K562 (cell line): Measurements from ENCODE around the gene FRMD5. TPM values are rescaled to one million over a fixed set of nuclear protein-coding genes. Genes with fewer than 3 reads are reported as not detected.

Experiments used
- ATAC-seq: fragments of 200-7000 bp; cut with Tn5 transposase; 3 replicates; pipeline ENCODE4 v1.9.1; 2020; ENCODE audit warnings: moderate library complexity
- BruUV-seq: library from RNA; stranded (reverse); fragments of 400-500 nt; replicated peaks from 2 replicates; lab custom pipeline; 2021; lab: Mats Ljungman, UMichigan
- CTCF ChIA-PET: fragments of 300-600 bp; formaldehyde crosslinking; extraction: SDS; loops from one replicate; lab custom pipeline; 2021; ENCODE audit warnings: low intra/inter-chr PET ratio; lab: Yijun Ruan, JAX
- POLR2A ChIA-PET: fragments of 300-600, 350-650 bp; sonication (Branson Sonifier 250); formaldehyde crosslinking; extraction: SDS; loops from one replicate; lab custom pipeline; 2021; ENCODE audit warnings: antibody characterized with exemption, inconsistent platforms; lab: Yijun Ruan, JAX
- DNase-seq, 4 experiments: peaks; one replicate each; pipeline versions ENCODE4 v3.0.0 to v3.0.0-alpha.2; 2011 to 2018; ENCODE audit warnings: low spot score in 3 of 4, mixed read lengths in 3 of 4; ENCODE audit errors: extremely low read depth in 1 of 4
- FAIRE-seq: peaks from 2 replicates; lab custom pipeline; 2011; peaks lifted over from hg19 to GRCh38; lab: Jason Lieb, UNC
- H2AFZ ChIP-seq: 2 replicates; pipeline ENCODE4 v1.6.0; 2011; ENCODE audit warnings: low read depth, low read length, control low read depth, inconsistent platforms
- H3K27ac ChIP-seq: fragments of 200-600 bp; 3 replicates; pipeline ENCODE4 v1.8.0; 2011; ENCODE audit warnings: low read depth, mild to moderate bottlenecking, control low read depth, inconsistent platforms, low read length, moderate library complexity, mixed read lengths; ENCODE audit errors: extremely low read depth
- H3K27me3 ChIP-seq, 2 experiments: fragments of 300-600 bp in 1 of 2; 2 replicates in 1 of 2; 3 replicates in 1 of 2; pipeline versions ENCODE4 v1.6.0 to v1.8.0; 2011; ENCODE audit warnings: inconsistent platforms in 2 of 2, low read length in 2 of 2, mild to moderate bottlenecking in 1 of 2, mixed read lengths in 1 of 2, moderate library complexity in 1 of 2; ENCODE audit not compliant: control insufficient read depth in 2 of 2, insufficient read depth in 2 of 2
- H3K36me3 ChIP-seq: fragments of 300-600 bp; 3 replicates; pipeline ENCODE4 v1.8.0; 2011; ENCODE audit warnings: mild to moderate bottlenecking, low read length, inconsistent platforms; ENCODE audit not compliant: control insufficient read depth, insufficient read depth
- H3K4me1 ChIP-seq, 2 experiments: fragments of 200-600 bp in 1 of 2; replicated peaks in 1 of 2; 2 replicates in 1 of 2; 3 replicates in 1 of 2; pipeline versions ENCODE4 v1.5.1 to v1.8.0; 2011; ENCODE audit warnings: inconsistent platforms in 2 of 2, low read length in 2 of 2, mild to moderate bottlenecking in 1 of 2, mixed read lengths in 1 of 2, moderate library complexity in 1 of 2; ENCODE audit not compliant: control insufficient read depth in 2 of 2, insufficient read depth in 2 of 2
- H3K4me2 ChIP-seq: 2 replicates; pipeline ENCODE4 v1.6.1; 2011; ENCODE audit warnings: low read length, control low read depth, inconsistent platforms, mixed read lengths; ENCODE audit not compliant: insufficient read depth
- H3K4me3 ChIP-seq: fragments of 200-600 bp; sonication (generic), shearing (Covaris generic); 2 replicates; pipeline ENCODE4 v1.5.1; 2016; ENCODE audit warnings: control low read depth, inconsistent platforms
- H3K79me2 ChIP-seq: fragments of 200-600 bp; 3 replicates; pipeline ENCODE4 v1.8.0; 2011; ENCODE audit warnings: low read length, inconsistent platforms; ENCODE audit not compliant: control insufficient read depth, insufficient read depth
- H3K9ac ChIP-seq, 2 experiments: 2 replicates each; pipeline versions ENCODE4 v1.6.0 to v1.6.1; 2011; ENCODE audit warnings: low read depth in 2 of 2, low read length in 2 of 2, control low read depth in 1 of 2, inconsistent platforms in 1 of 2, mild to moderate bottlenecking in 1 of 2, mixed read lengths in 1 of 2; ENCODE audit not compliant: insufficient read depth in 1 of 2
- H3K9me1 ChIP-seq: one replicate; pipeline ENCODE4 v1.6.0; 2011; ENCODE audit warnings: inconsistent platforms, mild to moderate bottlenecking, low read length, moderate library complexity; ENCODE audit not compliant: control insufficient read depth, insufficient read depth
- H3K9me3 ChIP-seq: replicated peaks from 2 replicates; pipeline ENCODE4 v1.5.1; 2011; ENCODE audit warnings: low read depth, low read length, inconsistent platforms; ENCODE audit not compliant: control insufficient read depth, insufficient read depth
- H4K20me1 ChIP-seq: replicated peaks from 2 replicates; pipeline ENCODE4 v1.6.1; 2011; ENCODE audit warnings: low read length, inconsistent platforms, mixed read lengths; ENCODE audit not compliant: control insufficient read depth, insufficient read depth
- HEY1 ChIP-seq: fragments of 250-450 bp; sonication (Bioruptor Pico); IDR thresholded peaks from 2 replicates; pipeline ENCODE4 v1.5.0; 2020; ENCODE audit warnings: mild to moderate bottlenecking, moderate library complexity, borderline replicate concordance
- JUN ChIP-seq, 2 experiments: sonication (generic) in 1 of 2; formaldehyde crosslinking in 1 of 2; IDR thresholded peaks; 2 replicates each; pipeline versions ENCODE4 v1.6.1 to v1.8.0; 2012 to 2022; ENCODE audit warnings: borderline replicate concordance in 2 of 2, mild to moderate bottlenecking in 2 of 2, improper control_type of control experiment in 1 of 2, low read depth in 1 of 2, low read length in 1 of 2, missing genetic modification reagents in 1 of 2
- POLR3G ChIP-seq: IDR thresholded peaks from 2 replicates; pipeline ENCODE4 v1.6.1; 2011; ENCODE audit not compliant: insufficient read length, insufficient replicate concordance; ENCODE audit errors: extremely low read depth
- PRPF4 ChIP-seq: fragments of 200-400 bp; formaldehyde crosslinking; IDR thresholded peaks from one replicate; pipeline ENCODE4 v1.6.1; 2017; ENCODE audit warnings: low read length, low read depth, mild to moderate bottlenecking; ENCODE audit not compliant: insufficient read depth, poor library complexity, severe bottlenecking
- RAD21 ChIP-seq, 2 experiments: fragments of 250-450 bp in 1 of 2; fragments of 450-650 bp in 1 of 2; sonication (Bioruptor Pico) in 1 of 2; formaldehyde crosslinking in 1 of 2; IDR thresholded peaks in 1 of 2; conservative IDR thresholded peaks in 1 of 2; 2 replicates each; pipeline versions ENCODE4 v1.4.0 to v1.8.0; 2020 to 2022; ENCODE audit warnings: mild to moderate bottlenecking in 2 of 2, moderate library complexity in 1 of 2
- RFX7 ChIP-seq: fragments of 250-450 bp; sonication (Bioruptor Pico); IDR thresholded peaks from 2 replicates; pipeline ENCODE4 v1.5.1; 2021; ENCODE audit warnings: mild to moderate bottlenecking
- ZBTB17 ChIP-seq: fragments of 450-650 bp; formaldehyde crosslinking; IDR thresholded peaks from 2 replicates; pipeline ENCODE4 v1.4.0; 2020; ENCODE audit warnings: mild to moderate bottlenecking
- ZKSCAN1 ChIP-seq: fragments of 150-350 bp; IDR thresholded peaks from 2 replicates; pipeline ENCODE4 v1.6.1; 2016; ENCODE audit warnings: low read depth, low read length
- ZNF79 ChIP-seq: fragments of 250-450 bp; sonication (Bioruptor Pico); IDR thresholded peaks from 2 replicates; pipeline ENCODE4 v1.4.0; 2020; ENCODE audit warnings: low read depth, mild to moderate bottlenecking, moderate library complexity
- WGBS: fragments of 100-300 bp; shearing (Covaris generic); methylation state at CpG from one replicate; pipeline ENCODE4 v1.1.6; 2016; ENCODE audit warnings: low coverage, mixed read lengths; ENCODE audit not compliant: insufficient coverage; ENCODE audit errors: missing lambda C conversion rate; 5-methylcytosine and 5-hydroxymethylcytosine counted together
- in situ Hi-C: fragments of 300-500 bp; cut with MboI; formaldehyde crosslinking; loops from 4 replicates; pipeline ENCODE4 v1.15.0; 2018; ENCODE audit warnings: inconsistent platforms, mixed read lengths
- intact Hi-C: fragments of 100-400 bp; cut with micrococcal nuclease; formaldehyde crosslinking; loops from 2 replicates; pipeline ENCODE4 v1.14.2; 2022
- polyA plus RNA-seq, 8 experiments: library from polyadenylated mRNA; depleted of rRNA in 4 of 8; stranded (reverse) in 5 of 8; unstranded in 3 of 8; fragments of >200 nt; fragmentation: Nextera tagmentation in 2 of 8; fragmentation: Illumina TruSeq in 1 of 8; extraction: Ambion mirVana in 2 of 8; extraction: Trizol in 1 of 8; gene quantifications; 2 replicates each; pipeline versions ENCODE4 v1.2.1 to v1.2.3, GENCODE V29; 2011 to 2014; ENCODE audit warnings: inconsistent platforms in 1 of 8, missing spikeins in 1 of 8
- total RNA-seq, 7 experiments: library from RNA; depleted of rRNA in 6 of 7; stranded (reverse); fragments of >200 nt in 6 of 7; fragmentation: Illumina TruSeq in 2 of 7; extraction: Trizol in 2 of 7; gene quantifications; 2 replicates each; pipeline versions ENCODE4 v1.2.1 to v1.2.3, GENCODE V29; 2011 to 2021; ENCODE audit warnings: low replicate concordance in 1 of 7
- TF ChIP-seq, protein P1 (sequence below), 2 experiments: IDR thresholded peaks; 2 replicates each; pipeline ENCODE4 v1.6.1; 2012; ENCODE audit warnings: improper control_type of control experiment in 2 of 2, low read depth in 2 of 2, low read length in 2 of 2, borderline replicate concordance in 1 of 2
- TF ChIP-seq, protein P2 (sequence below): fragments of 150-350 bp; conservative IDR thresholded peaks from 2 replicates; pipeline ENCODE4 v1.6.1; 2014; ENCODE audit warnings: low read length
- TF ChIP-seq, protein P3 (sequence below), 3 experiments: IDR thresholded peaks in 2 of 3; conservative IDR thresholded peaks in 1 of 3; 2 replicates each; pipeline ENCODE4 v1.5.1; 2011 to 2012; ENCODE audit warnings: low read length in 3 of 3, mild to moderate bottlenecking in 3 of 3, control low read depth in 2 of 3, improper control_type of control experiment in 1 of 3, inconsistent platforms in 1 of 3, low read depth in 1 of 3, mixed read lengths in 1 of 3, moderate library complexity in 1 of 3; ENCODE audit not compliant: insufficient read depth in 2 of 3

FRMD5 gene
- total and polyA plus RNA-seq, 9 of the 15 experiments (the other 6 are each of a cell fraction or from before 2014, with no cell fraction given) = 0.13 to 0.38 TPM; not detected in 7

DNA sequence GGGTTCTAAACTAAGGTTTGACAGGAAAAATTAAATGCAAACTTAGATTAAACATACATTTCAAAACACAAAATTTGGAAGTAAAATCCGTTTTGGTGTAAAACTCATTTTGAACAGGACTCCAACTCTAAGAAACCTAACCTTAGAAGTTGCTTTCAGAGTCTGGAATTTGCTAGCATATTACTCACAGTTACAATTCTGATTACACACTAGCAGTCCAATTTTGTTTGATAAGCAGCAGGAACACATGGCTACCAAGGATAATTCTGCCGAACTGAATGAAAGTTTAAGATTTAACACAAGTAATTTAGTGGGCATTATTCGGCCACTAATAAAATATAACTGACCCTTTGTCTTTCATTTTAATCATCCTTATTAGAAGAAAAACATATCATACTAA, 49.6 kb downstream of the FRMD5 start:
- BruUV-seq = no TSS peak
- H3K9me1 ChIP-seq = no peaks in the 10 kb centered on the region
- H3K4me1 ChIP-seq = no peaks in the 10 kb centered on the region
- 3% methylated on average over 3 of the region's 3 CpGs for WGBS
- FAIRE-seq (no peak), ATAC-seq (no peak), DNase-seq (no peak)
- intact Hi-C loops (no loop called here), in situ Hi-C loops (no loop called here)
- ChIA-PET POLR2A (interaction anchor here (1.2 kb wide), 1 partner anchor 12 kb away, joined by 3 read pairs; no protein-coding TSS in a partner anchor), CTCF (no interaction called here)
- no peak overlapping the region for H3K9ac ChIP-seq
- H4K20me1 ChIP-seq = no peaks in the 10 kb centered on the region
- peaks cover 2 to 4% of the 10 kb centered on the region in 2 experiments; a peak in 2 of 5 replicates for H3K27me3 ChIP-seq
- no peaks in the 10 kb centered on the region for H3K36me3 ChIP-seq
- no peak overlapping the region for H3K4me3 ChIP-seq
- no peaks in the 10 kb centered on the region for H3K9me3 ChIP-seq
- H3K27ac ChIP-seq = no peak overlapping the region
- H3K79me2 ChIP-seq = no peaks in the 10 kb centered on the region
- H2AFZ ChIP-seq = no peak overlapping the region
- H3K4me2 ChIP-seq = no peak overlapping the region
- TF ChIP-seq, protein P1, sequence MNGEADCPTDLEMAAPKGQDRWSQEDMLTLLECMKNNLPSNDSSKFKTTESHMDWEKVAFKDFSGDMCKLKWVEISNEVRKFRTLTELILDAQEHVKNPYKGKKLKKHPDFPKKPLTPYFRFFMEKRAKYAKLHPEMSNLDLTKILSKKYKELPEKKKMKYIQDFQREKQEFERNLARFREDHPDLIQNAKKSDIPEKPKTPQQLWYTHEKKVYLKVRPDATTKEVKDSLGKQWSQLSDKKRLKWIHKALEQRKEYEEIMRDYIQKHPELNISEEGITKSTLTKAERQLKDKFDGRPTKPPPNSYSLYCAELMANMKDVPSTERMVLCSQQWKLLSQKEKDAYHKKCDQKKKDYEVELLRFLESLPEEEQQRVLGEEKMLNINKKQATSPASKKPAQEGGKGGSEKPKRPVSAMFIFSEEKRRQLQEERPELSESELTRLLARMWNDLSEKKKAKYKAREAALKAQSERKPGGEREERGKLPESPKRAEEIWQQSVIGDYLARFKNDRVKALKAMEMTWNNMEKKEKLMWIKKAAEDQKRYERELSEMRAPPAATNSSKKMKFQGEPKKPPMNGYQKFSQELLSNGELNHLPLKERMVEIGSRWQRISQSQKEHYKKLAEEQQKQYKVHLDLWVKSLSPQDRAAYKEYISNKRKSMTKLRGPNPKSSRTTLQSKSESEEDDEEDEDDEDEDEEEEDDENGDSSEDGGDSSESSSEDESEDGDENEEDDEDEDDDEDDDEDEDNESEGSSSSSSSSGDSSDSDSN (IDR thresholded peaks at IDR 0.05; ENCODE audit: borderline replicate concordance in 1 of 2, low read depth in 2 of 2, low read length in 2 of 2) = no peak
- TF ChIP-seq ZKSCAN1 = no peak
- TF ChIP-seq PRPF4 = no peak
- no peak for TF ChIP-seq ZBTB17 (CRISPR knock-in tag)
- no peak for TF ChIP-seq ZNF79
- no peak for TF ChIP-seq POLR3G
- TF ChIP-seq, protein P2, sequence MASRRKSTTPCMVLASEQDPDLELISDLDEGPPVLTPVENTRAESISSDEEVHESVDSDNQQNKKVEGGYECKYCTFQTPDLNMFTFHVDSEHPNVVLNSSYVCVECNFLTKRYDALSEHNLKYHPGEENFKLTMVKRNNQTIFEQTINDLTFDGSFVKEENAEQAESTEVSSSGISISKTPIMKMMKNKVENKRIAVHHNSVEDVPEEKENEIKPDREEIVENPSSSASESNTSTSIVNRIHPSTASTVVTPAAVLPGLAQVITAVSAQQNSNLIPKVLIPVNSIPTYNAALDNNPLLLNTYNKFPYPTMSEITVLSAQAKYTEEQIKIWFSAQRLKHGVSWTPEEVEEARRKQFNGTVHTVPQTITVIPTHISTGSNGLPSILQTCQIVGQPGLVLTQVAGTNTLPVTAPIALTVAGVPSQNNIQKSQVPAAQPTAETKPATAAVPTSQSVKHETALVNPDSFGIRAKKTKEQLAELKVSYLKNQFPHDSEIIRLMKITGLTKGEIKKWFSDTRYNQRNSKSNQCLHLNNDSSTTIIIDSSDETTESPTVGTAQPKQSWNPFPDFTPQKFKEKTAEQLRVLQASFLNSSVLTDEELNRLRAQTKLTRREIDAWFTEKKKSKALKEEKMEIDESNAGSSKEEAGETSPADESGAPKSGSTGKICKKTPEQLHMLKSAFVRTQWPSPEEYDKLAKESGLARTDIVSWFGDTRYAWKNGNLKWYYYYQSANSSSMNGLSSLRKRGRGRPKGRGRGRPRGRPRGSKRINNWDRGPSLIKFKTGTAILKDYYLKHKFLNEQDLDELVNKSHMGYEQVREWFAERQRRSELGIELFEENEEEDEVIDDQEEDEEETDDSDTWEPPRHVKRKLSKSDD = no peak
- TF ChIP-seq, protein P3, sequence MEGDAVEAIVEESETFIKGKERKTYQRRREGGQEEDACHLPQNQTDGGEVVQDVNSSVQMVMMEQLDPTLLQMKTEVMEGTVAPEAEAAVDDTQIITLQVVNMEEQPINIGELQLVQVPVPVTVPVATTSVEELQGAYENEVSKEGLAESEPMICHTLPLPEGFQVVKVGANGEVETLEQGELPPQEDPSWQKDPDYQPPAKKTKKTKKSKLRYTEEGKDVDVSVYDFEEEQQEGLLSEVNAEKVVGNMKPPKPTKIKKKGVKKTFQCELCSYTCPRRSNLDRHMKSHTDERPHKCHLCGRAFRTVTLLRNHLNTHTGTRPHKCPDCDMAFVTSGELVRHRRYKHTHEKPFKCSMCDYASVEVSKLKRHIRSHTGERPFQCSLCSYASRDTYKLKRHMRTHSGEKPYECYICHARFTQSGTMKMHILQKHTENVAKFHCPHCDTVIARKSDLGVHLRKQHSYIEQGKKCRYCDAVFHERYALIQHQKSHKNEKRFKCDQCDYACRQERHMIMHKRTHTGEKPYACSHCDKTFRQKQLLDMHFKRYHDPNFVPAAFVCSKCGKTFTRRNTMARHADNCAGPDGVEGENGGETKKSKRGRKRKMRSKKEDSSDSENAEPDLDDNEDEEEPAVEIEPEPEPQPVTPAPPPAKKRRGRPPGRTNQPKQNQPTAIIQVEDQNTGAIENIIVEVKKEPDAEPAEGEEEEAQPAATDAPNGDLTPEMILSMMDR (IDR thresholded peaks at IDR 0.05 in 2 of 3, conservative IDR thresholded peaks at IDR 0.05 in 1 of 3; ENCODE audit: insufficient read depth in 2 of 3, low read depth in 1 of 3, low read length in 3 of 3) = no peak
- no peak for TF ChIP-seq RFX7
- no peak for TF ChIP-seq HEY1 (CRISPR knock-in tag)
- no peak for TF ChIP-seq JUN (IDR thresholded peaks at IDR 0.05; ENCODE audit: borderline replicate concordance, low read depth, low read length)
- no peak for TF ChIP-seq JUN (CRISPR knock-in tag; IDR thresholded peaks at IDR 0.05; ENCODE audit: borderline replicate concordance)
- TF ChIP-seq RAD21 (CRISPR knock-in tag; conservative IDR thresholded peaks at IDR 0.05 in 1 of 2, IDR thresholded peaks at IDR 0.05 in 1 of 2) = no peak
